Smooth muscle cell (in vitro differentiated cells): Measurements from ENCODE around the gene TRIM59. TPM values are rescaled to one million over a fixed set of nuclear protein-coding genes. Genes with fewer than 3 reads are reported as not detected.
A peak's percentile ranks its signal among the peaks of the same experiment; 100 is the strongest.

Experiments used
- DNase-seq: peaks from one replicate; lab custom pipeline; 2025; ENCODE audit not compliant: unreplicated experiment; lab: John Stamatoyannopoulos, UW
- H2AFZ ChIP-seq: fragments of 200-600 bp; sonication (generic); 2 replicates; pipeline ENCODE4 v1.6.0; 2016; ENCODE audit warnings: antibody characterized with exemption, low read depth, mild to moderate bottlenecking
- H3F3A ChIP-seq: fragments of 200-600 bp; sonication (generic); 2 replicates; pipeline ENCODE4 v1.6.0; 2017; ENCODE audit warnings: antibody characterized with exemption, low read depth
- H3K27ac ChIP-seq: fragments of 200-600 bp; sonication (generic); 2 replicates; pipeline ENCODE4 v1.5.1; 2016; ENCODE audit warnings: low read depth, mild to moderate bottlenecking
- H3K27me3 ChIP-seq: fragments of 200-600 bp; sonication (generic); 2 replicates; pipeline ENCODE4 v1.6.1; 2016; ENCODE audit warnings: low read depth, mild to moderate bottlenecking
- H3K36me3 ChIP-seq: fragments of 200-600 bp; sonication (generic); 2 replicates; pipeline ENCODE4 v1.5.1; 2016; ENCODE audit warnings: low read depth
- H3K4me1 ChIP-seq: fragments of 200-600 bp; sonication (generic); 2 replicates; pipeline ENCODE4 v1.5.1; 2016; ENCODE audit warnings: low read depth
- H3K4me2 ChIP-seq: fragments of 200-600 bp; sonication (generic); 2 replicates; pipeline ENCODE4 v1.6.0; 2016; ENCODE audit warnings: mild to moderate bottlenecking
- H3K4me3 ChIP-seq: fragments of 200-600 bp; sonication (generic); 2 replicates; pipeline ENCODE4 v1.5.1; 2016; ENCODE audit warnings: mild to moderate bottlenecking
- H3K79me2 ChIP-seq: fragments of 200-600 bp; sonication (generic); 2 replicates; pipeline ENCODE4 v1.6.0; 2016; ENCODE audit warnings: low read depth, mild to moderate bottlenecking
- H3K9ac ChIP-seq: fragments of 200-600 bp; sonication (generic); 2 replicates; pipeline ENCODE4 v1.6.0; 2016; ENCODE audit warnings: low read depth
- H3K9me3 ChIP-seq: fragments of 200-600 bp; sonication (generic); replicated peaks from 2 replicates; pipeline ENCODE4 v1.5.1; 2016; ENCODE audit warnings: low read depth
- H4K20me1 ChIP-seq: fragments of 200-600 bp; sonication (generic); 2 replicates; pipeline ENCODE4 v1.6.0; 2016; ENCODE audit warnings: low read depth
- WGBS: methylation state at CpG from one replicate; pipeline ENCODE4 v1.1.7; 2016; ENCODE audit warnings: low lambda C conversion rate; 5-methylcytosine and 5-hydroxymethylcytosine counted together
- polyA plus RNA-seq: library from polyadenylated mRNA; unstranded; fragments of >200 nt; fragmentation: Nextera tagmentation; extraction: Ambion mirVana; gene quantifications from 2 replicates; pipeline ENCODE4 v1.2.1, GENCODE V29; 2016
- total RNA-seq: library from RNA; depleted of rRNA; stranded (reverse); fragments of >200 nt; gene quantifications from 2 replicates; pipeline ENCODE4 v1.2.3, GENCODE V29; 2014
- TF ChIP-seq, protein P1 (sequence below): fragments of 200-600 bp; sonication (generic); IDR thresholded peaks from 2 replicates; pipeline ENCODE4 v1.5.1; 2017; ENCODE audit warnings: borderline replicate concordance, mild to moderate bottlenecking, antibody characterized with exemption; ENCODE audit not compliant: insufficient read depth, poor library complexity, severe bottlenecking

TRIM59 gene
- total and polyA plus RNA-seq, 2 experiments from 2014 or later: 8.9 to 19.0 TPM

DNA sequence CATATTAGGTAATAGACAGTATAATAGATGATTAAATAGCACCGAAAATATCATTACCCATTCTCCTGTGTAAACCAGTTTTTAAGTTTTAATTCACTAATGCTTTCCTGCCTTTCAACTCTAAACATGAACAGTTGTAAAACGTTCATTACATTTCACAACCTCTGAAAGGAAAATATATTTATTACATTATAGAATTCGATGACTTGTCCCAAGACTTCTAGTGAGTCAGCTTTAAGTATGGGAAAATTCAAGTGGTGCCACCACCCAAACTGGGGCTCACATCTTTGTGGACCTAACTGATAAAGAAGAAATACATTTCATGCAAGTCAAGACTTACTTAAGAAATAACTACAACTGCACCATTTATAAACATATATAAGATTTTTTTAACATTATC is 2.0 kb downstream of the TRIM59 start:
- TF ChIP-seq, protein P1, sequence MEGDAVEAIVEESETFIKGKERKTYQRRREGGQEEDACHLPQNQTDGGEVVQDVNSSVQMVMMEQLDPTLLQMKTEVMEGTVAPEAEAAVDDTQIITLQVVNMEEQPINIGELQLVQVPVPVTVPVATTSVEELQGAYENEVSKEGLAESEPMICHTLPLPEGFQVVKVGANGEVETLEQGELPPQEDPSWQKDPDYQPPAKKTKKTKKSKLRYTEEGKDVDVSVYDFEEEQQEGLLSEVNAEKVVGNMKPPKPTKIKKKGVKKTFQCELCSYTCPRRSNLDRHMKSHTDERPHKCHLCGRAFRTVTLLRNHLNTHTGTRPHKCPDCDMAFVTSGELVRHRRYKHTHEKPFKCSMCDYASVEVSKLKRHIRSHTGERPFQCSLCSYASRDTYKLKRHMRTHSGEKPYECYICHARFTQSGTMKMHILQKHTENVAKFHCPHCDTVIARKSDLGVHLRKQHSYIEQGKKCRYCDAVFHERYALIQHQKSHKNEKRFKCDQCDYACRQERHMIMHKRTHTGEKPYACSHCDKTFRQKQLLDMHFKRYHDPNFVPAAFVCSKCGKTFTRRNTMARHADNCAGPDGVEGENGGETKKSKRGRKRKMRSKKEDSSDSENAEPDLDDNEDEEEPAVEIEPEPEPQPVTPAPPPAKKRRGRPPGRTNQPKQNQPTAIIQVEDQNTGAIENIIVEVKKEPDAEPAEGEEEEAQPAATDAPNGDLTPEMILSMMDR: no peak
- 64% methylated on average over 3 of the region's 3 CpGs for WGBS
- DNase-seq: no peak
- no peaks in the 10 kb centered on the region for H3K27me3 ChIP-seq
- peak overlapping the region; percentile 1 for H3K27ac ChIP-seq
- no peaks in the 10 kb centered on the region for H3K9me3 ChIP-seq
- H3K4me1 ChIP-seq: peaks cover 19% of the 10 kb centered on the region
- H3K79me2 ChIP-seq: peaks cover 60% of the 10 kb centered on the region
- H4K20me1 ChIP-seq: no peaks in the 10 kb centered on the region
- no peaks in the 10 kb centered on the region for H3K36me3 ChIP-seq
- peak overlapping the region; percentile 67 for H3K4me3 ChIP-seq
- no peak overlapping the region for H2AFZ ChIP-seq
- no peaks in the 10 kb centered on the region for H3F3A ChIP-seq
- H3K4me2 ChIP-seq: peak overlapping the region; percentile 88
- no peak overlapping the region for H3K9ac ChIP-seq

DNA sequence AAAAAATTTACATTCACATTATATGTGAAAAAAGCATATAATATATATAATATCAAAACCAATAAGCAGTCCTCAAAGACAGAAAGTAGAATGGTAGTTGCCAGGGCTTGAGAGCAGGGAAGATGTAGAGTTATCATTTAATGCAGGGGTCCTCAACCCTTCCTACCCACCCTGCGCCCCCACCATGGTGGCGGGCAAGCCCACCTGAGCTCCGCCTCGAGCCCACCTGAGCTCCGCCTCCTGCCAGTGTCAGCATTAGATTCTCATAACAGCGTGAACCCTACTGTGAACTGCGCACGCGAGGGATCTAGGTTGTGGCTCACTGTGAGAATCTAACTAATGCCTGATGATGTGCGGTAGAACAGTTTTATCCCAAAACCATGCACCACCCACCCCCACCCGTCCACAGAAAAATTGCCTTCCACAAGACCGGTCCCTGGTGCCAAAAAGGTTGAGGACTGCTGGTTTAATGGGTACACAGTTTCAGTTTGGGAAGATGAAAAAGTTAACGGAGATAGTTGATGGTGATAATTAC is 3.0 kb downstream of the TRIM59 start:
- DNase-seq: no peak
- Histone ChIP-seq H3K9ac (no peak overlapping the region), H3K79me2 (peaks cover 64% of the 10 kb centered on the region), H3K4me3 (no peak overlapping the region), H3F3A (no peaks in the 10 kb centered on the region), H2AFZ (no peak overlapping the region), H3K27me3 (no peaks in the 10 kb centered on the region), H3K36me3 (no peaks in the 10 kb centered on the region), H3K27ac (no peak overlapping the region), H3K4me2 (no peak overlapping the region), H3K4me1 (peaks cover 19% of the 10 kb centered on the region), H3K9me3 (no peaks in the 10 kb centered on the region), H4K20me1 (no peaks in the 10 kb centered on the region)
- 97% methylated on average over 13 of the region's 13 CpGs for WGBS
- TF ChIP-seq, protein P1: no peak

DNA sequence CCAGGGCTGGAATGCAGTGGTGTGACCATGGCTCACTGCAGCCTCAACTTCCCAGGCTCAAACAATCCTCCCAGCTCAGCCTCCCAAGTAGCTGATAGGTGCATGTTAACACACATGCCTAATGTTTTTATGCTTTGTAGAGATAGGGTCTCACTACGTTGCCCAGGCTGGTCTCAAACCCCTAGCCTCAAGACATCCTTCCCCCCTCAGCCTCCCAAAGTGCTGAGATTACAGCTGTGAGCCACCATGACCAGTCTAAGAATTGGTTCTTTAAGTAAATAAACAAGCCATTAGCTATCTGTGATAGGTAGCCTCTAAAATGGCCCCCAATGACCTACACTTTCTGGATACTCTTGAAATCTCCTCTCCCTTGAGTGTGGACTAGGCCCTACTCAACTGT is 3.7 kb downstream of the TRIM59 start:
- no peak overlapping the region for H3K27ac ChIP-seq
- H3K27me3 ChIP-seq: no peaks in the 10 kb centered on the region
- no peak overlapping the region for H3K4me2 ChIP-seq
- no peaks in the 10 kb centered on the region for H4K20me1 ChIP-seq
- no peaks in the 10 kb centered on the region for H3K9me3 ChIP-seq
- no peak for DNase-seq
- H3K79me2 ChIP-seq: peaks cover 64% of the 10 kb centered on the region
- H3K36me3 ChIP-seq: no peaks in the 10 kb centered on the region
- H3F3A ChIP-seq: no peaks in the 10 kb centered on the region
- H2AFZ ChIP-seq: no peak overlapping the region
- WGBS: 94% methylated on average over 1 of the region's 1 CpG
- no peak overlapping the region for H3K4me3 ChIP-seq
- TF ChIP-seq, protein P1: no peak
- H3K4me1 ChIP-seq: peaks cover 19% of the 10 kb centered on the region
- H3K9ac ChIP-seq: no peak overlapping the region

DNA sequence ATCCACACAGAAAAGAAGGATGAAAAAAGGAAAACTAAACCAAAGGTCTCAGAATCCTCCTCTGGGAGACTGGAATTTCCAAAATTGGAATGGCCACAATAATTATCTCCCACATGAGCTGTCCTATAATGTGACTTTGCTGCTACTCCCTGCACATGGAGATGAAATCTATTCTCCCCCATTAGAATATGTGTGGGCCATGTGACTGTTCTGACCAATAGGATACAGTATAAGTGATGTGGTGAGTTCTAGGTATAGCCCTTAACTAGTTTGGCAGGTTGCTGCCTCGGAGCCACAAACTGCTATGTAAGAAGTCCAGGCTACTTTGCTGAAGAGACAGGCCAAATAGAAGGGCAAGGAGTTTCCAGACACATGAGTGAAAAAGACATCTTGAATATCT is 5.2 kb downstream of the TRIM59 start:
- no peaks in the 10 kb centered on the region for H3K9me3 ChIP-seq
- H3K27ac ChIP-seq: no peak overlapping the region
- TF ChIP-seq, protein P1: no peak
- H3K4me2 ChIP-seq: no peak overlapping the region
- H3K36me3 ChIP-seq: no peaks in the 10 kb centered on the region
- 90% methylated on average over 1 of the region's 1 CpG for WGBS
- H3K27me3 ChIP-seq: no peaks in the 10 kb centered on the region
- no peaks in the 10 kb centered on the region for H4K20me1 ChIP-seq
- no peaks in the 10 kb centered on the region for H3F3A ChIP-seq
- H3K79me2 ChIP-seq: peaks cover 64% of the 10 kb centered on the region
- DNase-seq: no peak
- H3K4me3 ChIP-seq: no peak overlapping the region
- peaks cover 19% of the 10 kb centered on the region for H3K4me1 ChIP-seq
- H2AFZ ChIP-seq: no peak overlapping the region
- H3K9ac ChIP-seq: no peak overlapping the region
